GM04504 (cell line): ENCODE results near the gene S100Z.
"Not testable (repeated sequence)": the region's sequence is repeated elsewhere in the genome, so short reads cannot be mapped to it uniquely, and the experiment has no call there.

Experiments used
- DNase-seq: peaks from one replicate; pipeline ENCODE4 v3.0.0-alpha.2; 2012; ENCODE audit warnings: low read depth

Gene S100Z

DNA sequence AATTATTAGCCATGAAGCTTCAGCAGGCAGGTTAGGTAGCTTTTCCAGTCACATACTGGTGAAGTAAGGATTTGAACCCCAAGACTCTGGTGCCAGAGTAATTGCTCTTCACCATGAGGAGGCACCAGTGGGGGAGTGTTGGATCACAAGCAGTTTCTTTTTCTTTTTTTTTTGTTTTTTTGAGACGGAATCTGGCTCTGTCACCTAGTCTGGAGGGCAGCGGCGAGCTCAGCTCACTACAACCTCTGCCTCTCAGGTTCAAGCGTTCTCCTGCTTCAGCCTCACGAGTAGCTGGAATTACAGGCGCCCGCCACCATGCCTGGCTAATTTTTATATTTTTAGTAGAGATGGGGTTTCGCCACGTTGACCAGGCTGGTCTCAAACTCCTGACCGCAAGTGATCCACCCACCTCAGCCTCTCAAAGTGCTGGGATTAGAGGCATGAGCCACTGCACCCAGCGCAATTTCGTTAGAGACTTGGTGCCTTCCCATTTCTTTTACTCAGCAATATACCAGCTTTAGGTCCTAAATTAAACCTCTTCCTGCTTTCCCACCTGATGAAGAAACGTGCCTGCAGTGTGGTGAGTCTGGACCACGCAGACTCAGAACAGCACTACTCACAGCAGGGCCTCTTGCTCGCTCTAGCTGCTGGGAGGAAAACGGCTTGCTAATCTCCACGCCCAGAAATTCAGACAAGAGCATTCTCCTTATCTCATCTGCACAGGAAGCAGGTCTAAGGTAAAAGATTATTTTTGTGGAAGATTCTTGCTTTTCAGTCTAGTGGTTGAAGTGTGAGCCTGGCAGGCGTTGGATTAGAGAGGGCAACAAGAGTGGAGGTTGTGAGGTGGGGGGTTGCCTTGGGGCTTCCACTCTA is at the start of gene S100Z:
Gene S100Z (plus strand): TSS at position 596 of the 873 bp plus-strand sequence. CDS start 25,346 bp downstream, outside the sequence.
- DNase-seq: no peak

DNA sequence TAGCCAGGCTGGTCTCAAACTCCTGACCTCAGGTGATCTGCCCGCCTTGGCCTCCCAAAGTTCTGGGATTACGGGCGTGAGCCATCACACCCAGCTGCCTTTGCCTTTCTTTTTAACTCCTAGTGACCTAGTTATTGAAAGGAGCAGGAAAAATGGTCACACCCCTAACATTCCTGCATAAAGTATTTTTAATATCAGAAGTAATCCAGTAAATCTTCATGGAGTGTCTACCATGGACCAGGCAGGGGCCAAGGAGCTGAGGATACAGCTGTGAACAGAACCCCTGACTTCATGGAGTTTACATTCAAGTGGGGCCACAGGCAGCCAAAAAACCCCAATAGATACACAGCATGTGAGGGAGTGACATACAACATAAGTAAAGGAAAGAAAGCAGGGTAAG is 49.2 kb upstream of the S100Z start:
- no peak for DNase-seq

DNA sequence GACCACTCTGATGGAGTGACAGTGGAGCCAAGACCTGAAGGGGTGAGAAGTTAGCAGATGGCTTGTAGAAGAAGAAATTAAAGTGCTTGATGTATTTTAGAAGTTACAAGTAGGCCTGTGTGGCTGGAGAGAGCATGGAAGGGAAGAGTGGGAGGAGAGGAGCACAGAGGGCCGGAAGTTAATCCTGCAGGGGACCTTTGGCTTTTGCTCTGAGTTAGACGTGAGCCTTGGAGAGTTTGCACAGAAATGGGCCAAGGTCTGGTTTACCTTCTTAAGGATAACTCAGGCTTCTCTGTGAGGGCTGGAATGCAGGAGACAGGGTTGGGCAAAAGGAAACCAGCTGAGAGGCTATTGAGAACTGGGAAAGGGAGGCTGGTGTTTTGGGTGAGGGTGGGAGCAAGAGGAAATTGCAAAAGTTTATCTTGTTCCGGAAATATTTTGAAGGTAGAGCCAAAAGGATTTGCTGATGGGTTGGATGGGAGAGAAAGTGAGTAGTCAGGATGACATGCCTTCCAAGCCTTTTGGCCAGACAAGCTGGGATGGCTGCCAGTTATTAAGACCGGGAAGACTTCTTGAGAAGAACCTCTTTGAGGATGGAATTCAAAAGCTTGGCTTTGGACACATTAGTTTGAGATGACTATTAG is 48.5 kb upstream of the S100Z start:
- no peak for DNase-seq

DNA sequence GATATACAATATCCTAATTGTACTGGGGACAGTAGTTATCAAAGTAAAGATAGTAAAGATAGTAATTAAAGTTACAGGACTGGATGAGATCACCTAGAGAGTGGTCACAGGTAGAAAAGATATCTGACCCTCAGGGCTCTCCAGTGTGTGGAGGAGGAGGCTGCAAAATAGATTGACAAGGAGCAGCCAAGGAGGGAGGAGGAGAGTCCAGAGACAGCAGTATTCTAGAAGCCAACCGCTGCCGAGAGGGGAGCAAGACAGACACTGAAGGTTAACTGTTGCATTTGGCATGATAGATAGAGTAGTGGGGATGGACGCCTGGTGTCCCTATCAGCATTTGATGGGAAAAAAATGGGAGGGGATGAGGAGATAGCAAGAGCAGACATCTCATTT is 48.0 kb upstream of the S100Z start:
- DNase-seq: no peak

DNA sequence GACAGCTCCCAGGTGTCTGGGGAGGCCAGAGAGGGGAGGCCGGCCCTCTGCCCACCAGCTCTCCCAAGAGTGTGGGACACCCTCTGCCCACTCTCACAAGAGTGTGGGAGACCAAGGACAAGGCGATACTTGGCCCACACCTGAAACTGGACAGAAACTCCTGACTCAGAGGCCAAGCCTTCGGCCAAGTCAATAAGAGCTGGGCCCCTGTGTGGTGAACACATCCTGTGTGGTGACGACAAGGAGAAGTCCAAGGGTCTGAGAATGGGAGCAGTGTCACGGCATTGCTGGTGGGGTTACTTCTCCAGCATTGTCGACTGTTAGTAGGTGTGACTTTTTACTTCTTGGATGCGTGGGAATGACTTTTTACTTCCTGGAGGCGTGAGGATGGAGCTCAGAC is 45.5 kb upstream of the S100Z start:
- no peak for DNase-seq

GRCh38 chr5:76805821-76806505 is 43.9 kb upstream of the S100Z start:
- peak; percentile 89 for DNase-seq

DNA sequence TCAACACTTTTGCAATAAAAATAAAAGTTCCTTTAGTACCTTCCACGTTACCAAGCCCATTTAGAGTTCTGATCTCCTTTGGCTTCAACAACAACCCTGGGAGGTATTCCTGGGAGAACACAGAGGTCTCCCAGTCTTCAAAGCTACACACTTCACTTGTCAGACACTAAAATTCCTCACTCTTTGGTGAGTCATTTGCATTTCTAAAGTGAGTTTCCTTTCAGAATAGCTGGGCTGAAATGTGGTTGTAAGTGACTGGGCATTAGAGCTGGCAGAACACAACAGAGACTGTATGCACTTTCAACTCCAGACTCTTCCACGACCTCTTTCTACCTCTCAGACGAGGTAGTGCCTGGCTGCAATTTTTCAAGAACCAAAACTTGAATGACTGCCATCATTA is 42.5 kb upstream of the S100Z start:
- DNase-seq: no peak

- no peak for DNase-seq
These were observed 41.6 kb upstream of the S100Z start for GRCh38 chr5:76808141-76808691.

DNA sequence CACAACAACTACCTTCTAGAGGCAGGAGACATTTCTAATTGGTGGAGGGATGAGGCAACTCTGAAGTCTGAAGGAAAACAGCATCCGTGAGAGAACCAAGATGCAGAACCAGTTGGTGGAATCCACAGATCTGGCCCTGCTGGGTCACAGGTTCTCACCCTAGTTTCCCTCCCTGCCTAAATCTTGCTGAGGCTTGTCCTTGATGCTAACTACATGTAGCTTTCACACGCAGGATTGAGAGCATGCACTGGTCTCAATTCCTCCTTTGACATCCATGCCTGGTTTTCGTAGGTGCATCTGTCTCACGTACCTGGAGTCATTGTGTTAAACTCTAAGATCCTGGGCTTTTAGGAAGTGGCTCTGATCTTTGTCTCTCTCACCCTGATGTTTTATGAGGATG is 40.7 kb upstream of the S100Z start:
- no peak for DNase-seq

GRCh38 chr5:76810236-76810635 is 39.6 kb upstream of the S100Z start:
- DNase-seq: no peak

GRCh38 chr5:76811214-76811613 is 38.6 kb upstream of the S100Z start:
- no peak for DNase-seq

- not testable (repeated sequence) for DNase-seq
These were observed 37.6 kb upstream of the S100Z start for GRCh38 chr5:76812209-76812608.

GRCh38 chr5:76813982-76814562 is 35.7 kb upstream of the S100Z start:
- peak; percentile 73 for DNase-seq

GRCh38 chr5:76816110-76816831 is 33.5 kb upstream of the S100Z start:
- no peak for DNase-seq

DNA sequence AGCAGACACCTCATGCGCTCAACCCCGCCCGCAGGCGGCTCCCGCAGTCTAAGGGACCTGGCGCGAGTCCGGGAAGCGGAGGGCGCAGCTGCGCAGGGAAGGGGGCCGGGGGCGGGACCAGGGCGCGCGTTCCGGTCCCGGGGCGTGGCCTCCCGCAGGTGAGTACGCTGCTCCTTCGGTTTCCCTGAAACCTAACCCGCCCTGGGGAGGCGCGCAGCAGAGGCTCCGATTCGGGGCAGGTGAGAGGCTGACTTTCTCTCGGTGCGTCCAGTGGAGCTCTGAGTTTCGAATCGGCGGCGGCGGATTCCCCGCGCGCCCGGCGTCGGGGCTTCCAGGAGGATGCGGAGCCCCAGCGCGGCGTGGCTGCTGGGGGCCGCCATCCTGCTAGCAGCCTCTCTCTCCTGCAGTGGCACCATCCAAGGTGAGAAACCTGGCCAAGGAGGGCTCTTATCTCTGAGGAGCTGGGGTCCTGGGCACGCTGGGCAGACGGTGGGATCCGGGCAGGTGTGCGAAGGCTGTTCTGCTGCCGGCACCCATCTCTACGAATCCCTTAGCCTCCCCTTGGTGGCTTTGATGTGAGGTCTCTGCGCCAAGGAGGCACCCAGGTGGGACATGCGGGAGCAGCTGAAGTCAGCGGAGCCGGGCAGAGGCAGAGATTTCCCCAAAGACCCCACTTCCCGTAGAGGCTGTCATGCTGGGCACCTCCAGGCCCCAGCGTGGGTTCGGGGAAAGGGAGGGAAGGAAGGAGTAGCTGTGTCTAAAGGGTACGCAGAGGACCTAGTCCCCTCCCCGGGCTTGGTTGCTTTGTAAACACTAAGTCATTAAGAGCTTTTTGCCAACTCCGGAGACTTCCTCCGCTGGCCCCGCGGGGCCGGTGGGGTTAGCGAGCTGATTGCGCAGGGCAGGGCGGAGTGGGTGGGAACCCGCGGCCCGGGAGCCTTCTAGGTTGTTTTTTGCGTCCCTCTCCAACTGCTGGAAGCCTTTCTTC is 30.7 kb upstream of the S100Z start, which contains the start of gene F2RL1:
Gene F2RL1 (plus strand): TSS at position 187 of the 988 bp plus-strand sequence. CDS start 153 bp downstream, at position 340.
- no peak for DNase-seq

- no peak for DNase-seq
These were observed 29.8 kb upstream of the S100Z start for GRCh38 chr5:76819851-76820525.

DNA sequence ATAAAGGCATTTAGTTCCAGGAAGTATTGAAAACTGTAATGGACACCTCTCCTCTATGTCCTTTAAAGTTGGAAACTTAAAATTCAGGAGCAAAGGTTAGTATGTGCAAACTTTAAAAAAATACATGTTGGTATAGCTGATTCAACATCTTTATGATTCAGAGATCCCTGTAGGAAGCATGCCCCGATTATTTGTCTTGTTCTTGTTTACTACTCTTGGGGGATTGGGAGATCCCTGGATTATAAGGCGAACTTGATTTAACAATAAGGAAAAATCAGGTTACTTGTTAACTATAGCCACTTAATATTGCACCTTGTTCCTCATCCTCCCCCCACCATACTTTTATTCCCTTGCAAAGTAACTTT is 29.3 kb upstream of the S100Z start:
- DNase-seq: no peak

DNA sequence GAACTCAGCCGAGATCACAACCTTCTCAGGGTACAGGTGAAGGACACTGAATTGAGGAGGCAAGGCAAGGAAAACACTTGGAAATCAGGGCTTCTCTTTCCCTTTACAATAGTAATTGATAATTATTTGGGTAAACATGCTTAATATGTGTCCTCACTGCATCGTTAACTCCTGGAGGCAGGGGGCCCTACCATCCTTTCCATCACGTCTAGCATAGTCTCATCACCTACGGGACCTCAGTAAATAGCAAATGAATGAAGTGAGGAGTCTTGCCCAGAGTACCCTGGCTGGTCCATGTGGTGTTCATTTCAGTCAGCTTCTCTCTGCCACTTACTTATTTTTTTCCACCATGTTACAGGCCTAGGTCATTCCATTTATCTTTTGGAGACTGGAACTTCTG is 28.7 kb upstream of the S100Z start:
- no peak for DNase-seq

- not testable (repeated sequence) for DNase-seq
These were observed 27.6 kb upstream of the S100Z start for GRCh38 chr5:76822105-76822731.
